H1 (cell line): ENCODE data around the gene JPT2. TPM values are rescaled to one million over a fixed set of nuclear protein-coding genes. Genes with fewer than 3 reads are reported as not detected.

Source experiments
- CTCF ChIA-PET: fragments of 300-600 bp; sonication (Branson Sonifier 250); formaldehyde crosslinking; loops from one replicate; lab custom pipeline; 2021; ENCODE audit not compliant: partially characterized antibody; lab: Charles Lee
- POLR2A ChIA-PET: fragments of 300-600 bp; sonication (Branson Sonifier 250); formaldehyde crosslinking; loops from one replicate; lab custom pipeline; 2021; ENCODE audit warnings: inconsistent platforms; ENCODE audit not compliant: partially characterized antibody; lab: Charles Lee
- DNase-seq, 2 experiments: peaks; one replicate each; pipeline versions ENCODE4 v3.0.0 to v3.0.0-alpha.2; 2010 to 2022; ENCODE audit warnings: low spot score in 2 of 2, low read depth in 1 of 2, mixed read lengths in 1 of 2
- FAIRE-seq: peaks from 2 replicates; lab custom pipeline; 2011; peaks lifted over from hg19 to GRCh38; lab: Jason Lieb, UNC
- H2AFZ ChIP-seq: 2 replicates; pipeline ENCODE4 v1.8.1; 2012; ENCODE audit warnings: low read length, inconsistent platforms
- H2AK5ac ChIP-seq: 2 replicates; pipeline ENCODE4 v1.6.1; 2013; ENCODE audit warnings: low read depth, low read length
- H2BK120ac ChIP-seq: replicated peaks from 2 replicates; pipeline ENCODE3; 2013; ENCODE audit warnings: low read depth, low read length, inconsistent platforms
- H2BK12ac ChIP-seq: 2 replicates; pipeline ENCODE4 v1.6.1; 2013; ENCODE audit warnings: low read depth, low read length
- H2BK15ac ChIP-seq: 2 replicates; pipeline ENCODE4 v1.6.1; 2013; ENCODE audit warnings: low read length
- H2BK20ac ChIP-seq: 2 replicates; pipeline ENCODE4 v1.6.1; 2013; ENCODE audit warnings: low read length
- H2BK5ac ChIP-seq: 2 replicates; pipeline ENCODE4 v1.6.1; 2013; ENCODE audit warnings: low read depth, low read length
- H3K14ac ChIP-seq: 2 replicates; pipeline ENCODE4 v1.6.1; 2013; ENCODE audit warnings: inconsistent platforms; ENCODE audit not compliant: insufficient read length
- H3K18ac ChIP-seq: 2 replicates; pipeline ENCODE4 v1.6.1; 2013; ENCODE audit warnings: low read length; ENCODE audit errors: extremely low read depth
- H3K23ac ChIP-seq: 2 replicates; pipeline ENCODE4 v1.6.1; 2013; ENCODE audit warnings: inconsistent platforms; ENCODE audit not compliant: insufficient read length
- H3K23me2 ChIP-seq: 2 replicates; pipeline ENCODE4 v1.6.1; 2013; ENCODE audit warnings: low read depth, low read length
- H3K27ac ChIP-seq: 2 replicates; pipeline ENCODE4 v1.6.1; 2011; ENCODE audit warnings: low read depth, low read length, inconsistent platforms
- H3K27me3 ChIP-seq, 4 experiments: replicated peaks in 1 of 4; 1 replicate in 1 of 4; 2 replicates in 3 of 4; pipeline versions ENCODE4 v1.6.1 to v1.8.1; 2011 to 2013; ENCODE audit warnings: low read length in 3 of 4, mild to moderate bottlenecking in 3 of 4, inconsistent platforms in 2 of 4, mixed read lengths in 2 of 4, moderate library complexity in 1 of 4; ENCODE audit not compliant: control insufficient read depth in 3 of 4, insufficient read depth in 3 of 4; ENCODE audit errors: extremely low read depth in 1 of 4
- H3K36me3 ChIP-seq, 4 experiments: 2 replicates each; pipeline versions ENCODE4 v1.6.1 to v1.8.1; 2011 to 2013; ENCODE audit warnings: mild to moderate bottlenecking in 4 of 4, low read length in 3 of 4, moderate library complexity in 2 of 4, control low read depth in 1 of 4, inconsistent platforms in 1 of 4; ENCODE audit not compliant: insufficient read depth in 4 of 4, control insufficient read depth in 2 of 4
- H3K4ac ChIP-seq: replicated peaks from 2 replicates; pipeline ENCODE3; 2013; ENCODE audit warnings: low read length, low read depth, mixed read lengths, inconsistent platforms; ENCODE audit not compliant: insufficient read length
- H3K4me1 ChIP-seq, 4 experiments: replicated peaks in 1 of 4; 1 replicate in 1 of 4; 2 replicates in 3 of 4; pipeline versions ENCODE4 v1.6.1 to v1.8.1; 2011 to 2013; ENCODE audit warnings: low read length in 3 of 4, inconsistent platforms in 2 of 4, mixed read lengths in 1 of 4; ENCODE audit not compliant: insufficient read depth in 4 of 4, control insufficient read depth in 3 of 4
- H3K4me2 ChIP-seq, 2 experiments: 2 replicates each; pipeline versions ENCODE4 v1.6.1 to v1.8.1; 2011 to 2013; ENCODE audit warnings: low read depth in 2 of 2, low read length in 2 of 2, control low read depth in 1 of 2, inconsistent platforms in 1 of 2, mild to moderate bottlenecking in 1 of 2; ENCODE audit not compliant: insufficient read depth in 1 of 2
- H3K4me3 ChIP-seq, 4 experiments: fragments of 200-600, 300-600 bp in 1 of 4; sonication (generic), shearing (Covaris generic), sonication (Bioruptor Twin) in 1 of 4; 2 replicates each; pipeline versions ENCODE4 v1.5.1 to v1.8.1; 2011 to 2016; ENCODE audit warnings: low read length in 4 of 4, low read depth in 3 of 4, control low read depth in 2 of 4, inconsistent platforms in 2 of 4, mild to moderate bottlenecking in 2 of 4, mixed read lengths in 1 of 4, moderate library complexity in 1 of 4; ENCODE audit not compliant: insufficient read depth in 2 of 4; ENCODE audit errors: extremely low read depth in 1 of 4
- H3K56ac ChIP-seq: replicated peaks from 2 replicates; pipeline ENCODE3; 2013; ENCODE audit warnings: low read depth, mild to moderate bottlenecking, mixed read lengths, low read length, inconsistent platforms; ENCODE audit not compliant: insufficient read length
- H3K79me1 ChIP-seq: 2 replicates; pipeline ENCODE4 v1.6.1; 2013; ENCODE audit warnings: low read depth, low read length, control low read depth
- H3K79me2 ChIP-seq, 2 experiments: 2 replicates each; pipeline versions ENCODE4 v1.6.1 to v1.8.1; 2012 to 2013; ENCODE audit warnings: low read length in 2 of 2, mild to moderate bottlenecking in 2 of 2, inconsistent platforms in 1 of 2; ENCODE audit not compliant: insufficient read depth in 2 of 2, control insufficient read depth in 1 of 2
- H3K9ac ChIP-seq, 4 experiments: replicated peaks in 1 of 4; 1 replicate in 1 of 4; 2 replicates in 3 of 4; pipeline versions ENCODE4 v1.6.1 to v1.8.1; 2011 to 2013; ENCODE audit warnings: low read depth in 3 of 4, low read length in 3 of 4, control low read depth in 2 of 4, mild to moderate bottlenecking in 2 of 4, moderate library complexity in 2 of 4, inconsistent platforms in 1 of 4; ENCODE audit errors: extremely low read depth in 1 of 4
- H3K9me3 ChIP-seq, 2 experiments: 2 replicates each; pipeline versions ENCODE4 v1.6.1 to v1.8.1; 2012 to 2013; ENCODE audit warnings: mild to moderate bottlenecking in 2 of 2, moderate library complexity in 2 of 2, control low read depth in 1 of 2, inconsistent platforms in 1 of 2, low read depth in 1 of 2, low read length in 1 of 2, mixed read lengths in 1 of 2; ENCODE audit not compliant: insufficient read depth in 2 of 2
- H4K20me1 ChIP-seq, 2 experiments: replicated peaks in 1 of 2; 2 replicates each; pipeline versions ENCODE3 to v1.8.1; 2011 to 2013; ENCODE audit warnings: inconsistent platforms in 2 of 2, low read length in 2 of 2, mild to moderate bottlenecking in 1 of 2; ENCODE audit not compliant: insufficient read depth in 2 of 2, control insufficient read depth in 1 of 2
- H4K5ac ChIP-seq: 2 replicates; pipeline ENCODE4 v1.6.1; 2013; ENCODE audit warnings: low read length, low read depth, mixed read lengths, inconsistent platforms; ENCODE audit not compliant: insufficient read length
- H4K8ac ChIP-seq: 2 replicates; pipeline ENCODE4 v1.8.0; 2013; ENCODE audit warnings: mild to moderate bottlenecking, moderate library complexity, low read length, inconsistent platforms; ENCODE audit not compliant: insufficient read depth; ENCODE audit errors: extremely low read depth
- H4K91ac ChIP-seq: replicated peaks from 2 replicates; pipeline ENCODE3; 2013; ENCODE audit warnings: low read length, mixed read lengths, inconsistent platforms; ENCODE audit not compliant: insufficient read length
- ASH2L ChIP-seq: fragments of 200-600, 300-600 bp; sonication (generic); IDR thresholded peaks from one replicate; pipeline ENCODE4 v1.7.1; 2017; ENCODE audit warnings: low read length
- BACH1 ChIP-seq: IDR thresholded peaks from 2 replicates; pipeline ENCODE4 v1.6.1; 2012; ENCODE audit warnings: low read length, improper control_type of control experiment
- CEBPB ChIP-seq: IDR thresholded peaks from 2 replicates; pipeline ENCODE4 v1.6.1; 2012; ENCODE audit warnings: low read depth, low read length
- EGR1 ChIP-seq: IDR thresholded peaks from 2 replicates; pipeline ENCODE4 v1.6.1; 2011; ENCODE audit warnings: low read depth, low read length, borderline replicate concordance
- FOSL1 ChIP-seq: IDR thresholded peaks from 2 replicates; pipeline ENCODE4 v1.6.1; 2011; ENCODE audit warnings: mild to moderate bottlenecking, low read depth, low read length, moderate library complexity; ENCODE audit not compliant: insufficient read depth
- JUN ChIP-seq: IDR thresholded peaks from 2 replicates; pipeline ENCODE4 v1.6.1; 2011; ENCODE audit warnings: low read depth, mild to moderate bottlenecking, improper control_type of control experiment, low read length
- KDM1A ChIP-seq: fragments of 200-600, 300-600 bp; sonication (generic); IDR thresholded peaks from 2 replicates; pipeline ENCODE4 v1.7.1; 2016; ENCODE audit warnings: mild to moderate bottlenecking, low read length, borderline replicate concordance
- KDM4A ChIP-seq: IDR thresholded peaks from one replicate; pipeline ENCODE4 v1.7.1; 2012; ENCODE audit warnings: low read depth, mild to moderate bottlenecking, moderate library complexity, low read length, inconsistent platforms; ENCODE audit not compliant: severe bottlenecking
- PHF8 ChIP-seq: fragments of 200-600 bp; sonication (generic); conservative IDR thresholded peaks from 2 replicates; pipeline ENCODE4 v1.7.1; 2012; ENCODE audit warnings: low read depth, mild to moderate bottlenecking, inconsistent platforms, low read length, moderate library complexity
- SIN3A ChIP-seq, 2 experiments: IDR thresholded peaks in 1 of 2; conservative IDR thresholded peaks in 1 of 2; 2 replicates each; pipeline ENCODE4 v1.6.1; 2011 to 2012; ENCODE audit warnings: low read length in 2 of 2, improper control_type of control experiment in 1 of 2, low read depth in 1 of 2, mild to moderate bottlenecking in 1 of 2
- SRF ChIP-seq: IDR thresholded peaks from 2 replicates; pipeline ENCODE4 v1.6.1; 2011; ENCODE audit warnings: mild to moderate bottlenecking, low read depth, low read length, moderate library complexity
- TAF1 ChIP-seq: IDR thresholded peaks from 2 replicates; pipeline ENCODE4 v1.6.1; 2011; ENCODE audit warnings: mild to moderate bottlenecking, low read depth, low read length
- TAF7 ChIP-seq: optimal IDR thresholded peaks from 2 replicates; pipeline ENCODE3; 2011; ENCODE audit warnings: low read depth, mild to moderate bottlenecking, inconsistent platforms, low read length, moderate library complexity, borderline replicate concordance
- YY1 ChIP-seq: IDR thresholded peaks from 2 replicates; pipeline ENCODE4 v1.6.1; 2011; ENCODE audit warnings: low read depth, mild to moderate bottlenecking, low read length
- WGBS, 2 experiments: shearing (Covaris generic) in 1 of 2; methylation state at CpG; one replicate each; pipeline versions ENCODE4 v1.1.6 to v1.1.7; 2013 to 2015; ENCODE audit warnings: low lambda C conversion rate in 2 of 2, mixed read lengths in 2 of 2, inconsistent platforms in 1 of 2, low coverage in 1 of 2, missing lambda C conversion rate in 1 of 2; ENCODE audit not compliant: insufficient replicate concordance in 2 of 2, insufficient coverage in 1 of 2, insufficient read length in 1 of 2; ENCODE audit errors: extremely low coverage in 1 of 2, missing lambda C conversion rate in 1 of 2; 5-methylcytosine and 5-hydroxymethylcytosine counted together
- polyA plus RNA-seq, 7 experiments: library from polyadenylated mRNA; depleted of rRNA in 3 of 7; stranded (reverse) in 5 of 7; unstranded in 2 of 7; fragments of >200 nt in 5 of 7; fragments of 200-250 nt in 2 of 7; gene quantifications; 1 replicate in 5 of 7; 2 replicates in 1 of 7; 4 replicates in 1 of 7; pipeline versions ENCODE4 v1.2.1 to v1.2.3, GENCODE V29; 2011 to 2013; ENCODE audit warnings: missing spikeins in 2 of 7, mixed read lengths in 2 of 7
- total RNA-seq: library from RNA; stranded (reverse); fragmentation: NEBNext Ultra II Directional; extraction: Animal tissue kit (Norgen Biotek cat#: 25700); gene quantifications from 2 replicates; pipeline ENCODE4 v1.2.1, GENCODE V29; 2021

JPT2 gene
- total and polyA plus RNA-seq, 2 of the 8 experiments (the other 6 are each of a cell fraction or from before 2014, with no cell fraction given): 67.6 to 197 TPM

DNA sequence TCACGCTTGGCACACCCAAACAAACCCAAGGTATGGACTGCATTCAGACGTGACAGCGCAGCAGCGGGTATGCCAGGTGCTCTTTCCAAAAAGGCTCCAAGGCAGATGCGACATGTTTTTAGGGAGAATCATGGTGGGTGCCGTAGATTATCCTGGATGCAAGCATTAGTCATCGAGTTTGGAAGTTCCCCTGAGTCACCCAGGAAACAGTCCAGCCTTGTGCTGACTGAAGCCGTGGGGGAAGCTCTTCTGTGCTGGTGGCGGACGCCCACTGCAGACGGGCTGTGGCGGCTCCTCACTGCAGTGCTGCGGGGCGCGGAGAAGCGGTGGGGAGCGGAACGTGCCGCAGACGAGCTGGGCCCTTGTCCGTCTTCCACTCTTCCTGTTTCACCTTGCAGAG lies 13.9 kb downstream of the JPT2 start:
- no peak overlapping the region for H2BK20ac ChIP-seq
- no peak overlapping the region for H3K9ac ChIP-seq
- no peak for FAIRE-seq

More for the DNA sequence above, 13.9 kb downstream of the JPT2 start:
- H3K9me3 ChIP-seq: no peaks in the 10 kb centered on the region
- H4K5ac ChIP-seq: no peak overlapping the region
- H3K4me3 ChIP-seq: no peak overlapping the region
- ChIA-PET POLR2A (interaction anchor here (1.8 to 2.4 kb wide), 3 partner anchors 9 to 16 kb away, joined by 5 to 7 read pairs (median 6); partner anchors contain the start of gene MAPK8IP3), CTCF (interaction anchor here (1.3 to 1.6 kb wide), 2 partner anchors 8 to 16 kb away, joined by 4 to 7 read pairs; no protein-coding TSS in a partner anchor)
- H3K4ac ChIP-seq: no peak overlapping the region
- no peak overlapping the region for H2BK5ac ChIP-seq
- H4K20me1 ChIP-seq: peaks cover 26 to 33% of the 10 kb centered on the region in 2 experiments
- WGBS, 2 experiments: 95% methylated on average over 21 of the region's 21 CpGs; no CpG with 5 or more reads in 1 of the 2 experiments
- H3K27ac ChIP-seq: no peak overlapping the region
- H2BK12ac ChIP-seq: no peak overlapping the region
- H3K36me3 ChIP-seq: peaks cover 31 to 77% (median 73%) of the 10 kb centered on the region in 4 experiments
- H4K8ac ChIP-seq: peak overlapping the region; percentile 45
- peaks cover 16 to 80% of the 10 kb centered on the region in 2 experiments for H3K79me2 ChIP-seq
- H3K23ac ChIP-seq: no peak overlapping the region
- H2BK120ac ChIP-seq: no peak overlapping the region
- no peak for DNase-seq
- no peak overlapping the region for H2BK15ac ChIP-seq
- H3K23me2 ChIP-seq: no peaks in the 10 kb centered on the region; the same call in 1 of the 2 replicates
- H2AFZ ChIP-seq: no peak overlapping the region
- no peaks in the 10 kb centered on the region for H3K4me1 ChIP-seq
- TF ChIP-seq EGR1 (no peak), TAF7 (no peak), PHF8 (no peak), SIN3A (conservative IDR thresholded peaks at IDR 0.05 in 1 of 2, IDR thresholded peaks at IDR 0.05 in 1 of 2; ENCODE audit: low read depth in 1 of 2, low read length in 2 of 2) (no peak), FOSL1 (no peak), YY1 (no peak), BACH1 (no peak), ASH2L (no peak), KDM4A (no peak), CEBPB (no peak), TAF1 (no peak), KDM1A (no peak), SRF (no peak), JUN (no peak)
- H3K56ac ChIP-seq: no peak overlapping the region
- no peaks in the 10 kb centered on the region for H3K27me3 ChIP-seq
- no peak overlapping the region for H2AK5ac ChIP-seq
- H3K79me1 ChIP-seq: peaks cover 13% of the 10 kb centered on the region
- H3K14ac ChIP-seq: no peak overlapping the region
- no peak overlapping the region for H3K18ac ChIP-seq
- H4K91ac ChIP-seq: no peak overlapping the region
- no peak overlapping the region for H3K4me2 ChIP-seq
